ENCODE measurements around the gene SWAP70.

DNA sequence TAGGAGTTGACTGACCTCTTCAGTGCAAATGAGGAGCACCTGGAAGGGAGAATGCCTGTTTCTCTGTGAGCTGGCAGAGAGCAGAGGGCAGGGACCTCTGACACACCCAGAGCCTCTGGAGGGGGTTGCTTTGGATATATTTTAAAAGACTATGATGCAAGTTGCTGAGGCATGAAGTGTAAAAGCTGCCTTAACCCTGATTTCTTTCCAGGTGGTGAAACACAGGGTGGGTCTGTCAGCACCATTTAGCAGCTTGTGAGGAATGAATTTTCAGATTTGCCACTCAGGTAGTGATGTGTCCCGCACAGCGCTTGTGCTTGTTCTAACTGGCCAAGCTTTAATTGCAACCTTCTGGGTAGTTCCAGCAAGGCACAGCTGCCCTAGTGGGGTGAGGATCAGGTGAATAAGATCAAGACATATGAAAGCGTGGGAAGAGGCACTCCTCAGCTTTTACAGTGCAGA lies 90.2 kb downstream of the SWAP70 start:
- TF ChIP-seq ARNT (IDR thresholded peaks at IDR 0.05): no peak
- no peak for TF ChIP-seq TARDBP (IDR thresholded peaks at IDR 0.05)
- no peak for TF ChIP-seq SP1 (IDR thresholded peaks at IDR 0.05)
- no peak for TF ChIP-seq HDGF (IDR thresholded peaks at IDR 0.05; ENCODE audit: borderline replicate concordance)
- no peak for TF ChIP-seq BHLHE40 (IDR thresholded peaks at IDR 0.05; ENCODE audit: borderline replicate concordance)
